Lower lobe of right lung (tissue), 2 donors: ENCODE data around the gene HTRA2. TPM values are rescaled to one million over a fixed set of nuclear protein-coding genes. Genes with fewer than 3 reads are reported as not detected.

Source experiments
- ATAC-seq, 2 donors: fragments of 200-7000 bp; cut with Tn5 transposase; one replicate each; pipeline ENCODE4 v1.9.1; 2020 to 2022; ENCODE audit warnings: mild to moderate bottlenecking in 2 of 2, moderate library complexity in 2 of 2
- DNase-seq: peaks from one replicate; pipeline ENCODE4 v3.0.0-alpha.2; 2020
- H3K27ac ChIP-seq: fragments of 200-600 bp; one replicate; pipeline ENCODE4 v1.8.0; 2022
- H3K27me3 ChIP-seq: fragments of 200-600 bp; one replicate; pipeline ENCODE4 v1.8.0; 2022; ENCODE audit warnings: low read depth
- H3K36me3 ChIP-seq: fragments of 200-600 bp; one replicate; pipeline ENCODE4 v1.8.0; 2022; ENCODE audit warnings: mild to moderate bottlenecking
- H3K4me1 ChIP-seq: fragments of 200-600 bp; one replicate; pipeline ENCODE4 v1.8.0; 2022
- H3K4me3 ChIP-seq: fragments of 200-600 bp; one replicate; pipeline ENCODE4 v1.8.0; 2022; ENCODE audit warnings: mild to moderate bottlenecking
- H3K9me3 ChIP-seq: fragments of 200-600 bp; one replicate; pipeline ENCODE4 v1.8.0; 2022
- intact Hi-C: fragments of 100-400 bp; cut with DNase I; formaldehyde crosslinking; loops from one replicate; pipeline ENCODE4 v1.11.0; 2022
- total RNA-seq: library from RNA; stranded (reverse); fragmentation: NEBNext Ultra II Directional; extraction: Animal tissue kit (Norgen Biotek cat#: 25700); gene quantifications from one replicate; pipeline ENCODE4 v1.2.1, GENCODE V29; 2021
- TF ChIP-seq, protein P1 (sequence below): fragments of 200-600 bp; IDR thresholded peaks from one replicate; pipeline ENCODE4 v1.8.0; 2022; ENCODE audit warnings: antibody characterized with exemption, mild to moderate bottlenecking
- donor health status: DM: no; HTN: yes; CAD: no; lungs with severe emphysema.

The HTRA2 gene
- total RNA-seq, 1 donor from 2014 or later, result 34.3 TPM

- TF ChIP-seq, protein P1, sequence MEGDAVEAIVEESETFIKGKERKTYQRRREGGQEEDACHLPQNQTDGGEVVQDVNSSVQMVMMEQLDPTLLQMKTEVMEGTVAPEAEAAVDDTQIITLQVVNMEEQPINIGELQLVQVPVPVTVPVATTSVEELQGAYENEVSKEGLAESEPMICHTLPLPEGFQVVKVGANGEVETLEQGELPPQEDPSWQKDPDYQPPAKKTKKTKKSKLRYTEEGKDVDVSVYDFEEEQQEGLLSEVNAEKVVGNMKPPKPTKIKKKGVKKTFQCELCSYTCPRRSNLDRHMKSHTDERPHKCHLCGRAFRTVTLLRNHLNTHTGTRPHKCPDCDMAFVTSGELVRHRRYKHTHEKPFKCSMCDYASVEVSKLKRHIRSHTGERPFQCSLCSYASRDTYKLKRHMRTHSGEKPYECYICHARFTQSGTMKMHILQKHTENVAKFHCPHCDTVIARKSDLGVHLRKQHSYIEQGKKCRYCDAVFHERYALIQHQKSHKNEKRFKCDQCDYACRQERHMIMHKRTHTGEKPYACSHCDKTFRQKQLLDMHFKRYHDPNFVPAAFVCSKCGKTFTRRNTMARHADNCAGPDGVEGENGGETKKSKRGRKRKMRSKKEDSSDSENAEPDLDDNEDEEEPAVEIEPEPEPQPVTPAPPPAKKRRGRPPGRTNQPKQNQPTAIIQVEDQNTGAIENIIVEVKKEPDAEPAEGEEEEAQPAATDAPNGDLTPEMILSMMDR, result no peak
- no peaks in the 10 kb centered on the region for H3K36me3 ChIP-seq
- no peaks in the 10 kb centered on the region for H3K27me3 ChIP-seq
- peak overlapping the region; percentile 81 for H3K27ac ChIP-seq
- peak overlapping the region; percentile 78 for H3K4me3 ChIP-seq
- intact Hi-C loops, result no loop called here
- peak; percentile 90 to 93 for ATAC-seq
- H3K9me3 ChIP-seq, result no peaks in the 10 kb centered on the region
- peak; percentile 79 for DNase-seq
- H3K4me1 ChIP-seq, result peaks cover 28% of the 10 kb centered on the region
These were observed 19.4 kb downstream of the HTRA2 start for GRCh38 chr2:74548900-74549826.

GRCh38 chr2:74550231-74550630, 20.5 kb downstream of the HTRA2 start:
- TF ChIP-seq, protein P1, result no peak
- H3K9me3 ChIP-seq, result no peaks in the 10 kb centered on the region
- intact Hi-C loops, result no loop called here
- H3K36me3 ChIP-seq, result no peaks in the 10 kb centered on the region
- no peak for DNase-seq
- no peak overlapping the region for H3K4me3 ChIP-seq
- ATAC-seq, result no peak
- H3K27me3 ChIP-seq, result no peaks in the 10 kb centered on the region
- H3K4me1 ChIP-seq, result peaks cover 30% of the 10 kb centered on the region
- no peak overlapping the region for H3K27ac ChIP-seq

GRCh38 chr2:74551530-74551929, 21.8 kb downstream of the HTRA2 start:
- ATAC-seq (no peak), DNase-seq (no peak)
- peaks cover 7% of the 10 kb centered on the region for H3K36me3 ChIP-seq
- H3K4me3 ChIP-seq, result no peak overlapping the region
- TF ChIP-seq, protein P1, result no peak
- no peaks in the 10 kb centered on the region for H3K9me3 ChIP-seq
- H3K4me1 ChIP-seq, result peaks cover 35% of the 10 kb centered on the region
- no peak overlapping the region for H3K27ac ChIP-seq
- no peaks in the 10 kb centered on the region for H3K27me3 ChIP-seq
- intact Hi-C loops, result no loop called here

- Histone ChIP-seq H3K27ac (no peak overlapping the region), H3K4me1 (peaks cover 35% of the 10 kb centered on the region), H3K36me3 (peaks cover 12% of the 10 kb centered on the region), H3K4me3 (no peak overlapping the region), H3K9me3 (no peaks in the 10 kb centered on the region), H3K27me3 (no peaks in the 10 kb centered on the region)
- DNase-seq, result no peak
- intact Hi-C loops, result no loop called here
- no peak for ATAC-seq
- TF ChIP-seq, protein P1, result no peak
These were observed 22.5 kb downstream of the HTRA2 start for GRCh38 chr2:74551942-74552913.
